HepG2 (cell line): Measurements from ENCODE around the gene FERMT2. TPM values are rescaled to one million over a fixed set of nuclear protein-coding genes. Genes with fewer than 3 reads are reported as not detected.
A peak's percentile ranks its signal among the peaks of the same experiment; 100 is the strongest.

Source experiments
- ERF ChIP-seq: IDR thresholded peaks from 2 replicates; pipeline ENCODE4 v1.6.1; 2018; ENCODE audit warnings: missing biosample characterization, missing genetic modification reagents
- EZH2 ChIP-seq: conservative IDR thresholded peaks from 2 replicates; pipeline ENCODE4 v1.6.1; 2012; ENCODE audit warnings: mild to moderate bottlenecking, low read depth, low read length, moderate library complexity
- KDM2A ChIP-seq: sonication (generic); formaldehyde crosslinking; IDR thresholded peaks from 2 replicates; pipeline ENCODE4 v1.4.0; 2020; ENCODE audit warnings: low read depth, missing genetic modification reagents, borderline replicate concordance
- KLF9 ChIP-seq: IDR thresholded peaks from 2 replicates; pipeline ENCODE4 v1.6.1; 2016; ENCODE audit warnings: low read depth
- NCOR1 ChIP-seq: fragments of 200-600 bp; sonication (generic); IDR thresholded peaks from 2 replicates; pipeline ENCODE4 v1.7.0; 2017; ENCODE audit warnings: antibody characterized with exemption, low read length, borderline replicate concordance
- NFE2L1 ChIP-seq: sonication (generic); formaldehyde crosslinking; IDR thresholded peaks from 2 replicates; pipeline ENCODE4 v1.4.0; 2020; ENCODE audit warnings: missing genetic modification reagents, mild to moderate bottlenecking, borderline replicate concordance
- PHB2 ChIP-seq: fragments of 450-650 bp; IDR thresholded peaks from 2 replicates; pipeline ENCODE4 v1.6.1; 2018; ENCODE audit not compliant: partially characterized antibody
- RBM22 ChIP-seq: fragments of 200-400 bp; formaldehyde crosslinking; optimal IDR thresholded peaks from 2 replicates; pipeline ENCODE3; 2017; ENCODE audit warnings: mild to moderate bottlenecking, low read length, moderate library complexity
- SAP130 ChIP-seq: IDR thresholded peaks from 2 replicates; pipeline ENCODE4 v1.6.1; 2016; ENCODE audit warnings: low read depth
- SRF ChIP-seq: IDR thresholded peaks from 2 replicates; pipeline ENCODE4 v1.6.1; 2011; ENCODE audit warnings: mild to moderate bottlenecking, low read depth, low read length, moderate library complexity
- UBTF ChIP-seq: sonication (generic); formaldehyde crosslinking; IDR thresholded peaks from 2 replicates; pipeline ENCODE4 v1.4.0; 2020; ENCODE audit warnings: mild to moderate bottlenecking, missing genetic modification reagents
- XRCC5 ChIP-seq: fragments of 200-400 bp; formaldehyde crosslinking; optimal IDR thresholded peaks from 2 replicates; pipeline ENCODE3; 2017; ENCODE audit warnings: mild to moderate bottlenecking, low read length
- ZNF160 ChIP-seq: sonication (generic); formaldehyde crosslinking; IDR thresholded peaks from 2 replicates; pipeline ENCODE4 v1.8.0; 2022; ENCODE audit warnings: mild to moderate bottlenecking, inconsistent platforms, missing genetic modification reagents
- ZNF282 ChIP-seq: fragments of 450-650 bp; IDR thresholded peaks from 2 replicates; pipeline ENCODE4 v1.6.1; 2018; ENCODE audit not compliant: partially characterized antibody
- ZNF549 ChIP-seq: sonication (generic); formaldehyde crosslinking; IDR thresholded peaks from 2 replicates; pipeline ENCODE4 v1.5.0; 2020; ENCODE audit warnings: missing genetic modification reagents
- ZNF713 ChIP-seq: sonication (generic); formaldehyde crosslinking; IDR thresholded peaks from 2 replicates; pipeline ENCODE4 v1.4.0; 2020; ENCODE audit warnings: mild to moderate bottlenecking, missing genetic modification reagents
- ZNF768 ChIP-seq: sonication (generic); formaldehyde crosslinking; IDR thresholded peaks from 2 replicates; pipeline ENCODE4 v1.4.0; 2020; ENCODE audit warnings: missing genetic modification reagents
- polyA plus RNA-seq, 8 experiments: library from polyadenylated mRNA; depleted of rRNA in 3 of 8; stranded (reverse) in 7 of 8; unstranded in 1 of 8; fragments of >200 nt; fragmentation: Illumina TruSeq in 4 of 8; extraction: Trizol in 4 of 8; gene quantifications; 2 replicates each; pipeline versions ENCODE4 v1.2.1 to v1.2.3, GENCODE V29; 2011 to 2016; ENCODE audit warnings: low read depth in 4 of 8, missing spikeins in 1 of 8, mixed read lengths in 1 of 8; ENCODE audit not compliant: insufficient read depth in 1 of 8
- total RNA-seq, 5 experiments: library from RNA; depleted of rRNA; stranded (reverse); fragments of >200 nt; fragmentation: Illumina TruSeq; extraction: Trizol; gene quantifications; 2 replicates each; pipeline ENCODE4 v1.2.3, GENCODE V29; 2016; ENCODE audit warnings: low read depth in 1 of 5
- TF ChIP-seq, protein P1 (sequence below): sonication (generic); formaldehyde crosslinking; IDR thresholded peaks from 2 replicates; pipeline ENCODE4 v1.4.0; 2020; ENCODE audit warnings: missing genetic modification reagents
- TF ChIP-seq, protein P2 (sequence below): sonication (generic); formaldehyde crosslinking; IDR thresholded peaks from 2 replicates; pipeline ENCODE4 v1.5.0; 2020; ENCODE audit warnings: mild to moderate bottlenecking, missing genetic modification reagents
- TF ChIP-seq, protein P3 (sequence below): sonication (generic); formaldehyde crosslinking; IDR thresholded peaks from 2 replicates; pipeline ENCODE4 v1.5.1; 2020; ENCODE audit warnings: missing genetic modification reagents, mild to moderate bottlenecking, borderline replicate concordance

Gene FERMT2
- total and polyA plus RNA-seq, 2 of the 13 experiments (the other 11 are each of a cell fraction or from before 2014, with no cell fraction given): 36.2 to 60.4 TPM

GRCh38 chr14:52950410-52950897 lies 396 bp downstream of the FERMT2 start (continued):
- TF ChIP-seq SRF: no peak
- TF ChIP-seq, protein P1, sequence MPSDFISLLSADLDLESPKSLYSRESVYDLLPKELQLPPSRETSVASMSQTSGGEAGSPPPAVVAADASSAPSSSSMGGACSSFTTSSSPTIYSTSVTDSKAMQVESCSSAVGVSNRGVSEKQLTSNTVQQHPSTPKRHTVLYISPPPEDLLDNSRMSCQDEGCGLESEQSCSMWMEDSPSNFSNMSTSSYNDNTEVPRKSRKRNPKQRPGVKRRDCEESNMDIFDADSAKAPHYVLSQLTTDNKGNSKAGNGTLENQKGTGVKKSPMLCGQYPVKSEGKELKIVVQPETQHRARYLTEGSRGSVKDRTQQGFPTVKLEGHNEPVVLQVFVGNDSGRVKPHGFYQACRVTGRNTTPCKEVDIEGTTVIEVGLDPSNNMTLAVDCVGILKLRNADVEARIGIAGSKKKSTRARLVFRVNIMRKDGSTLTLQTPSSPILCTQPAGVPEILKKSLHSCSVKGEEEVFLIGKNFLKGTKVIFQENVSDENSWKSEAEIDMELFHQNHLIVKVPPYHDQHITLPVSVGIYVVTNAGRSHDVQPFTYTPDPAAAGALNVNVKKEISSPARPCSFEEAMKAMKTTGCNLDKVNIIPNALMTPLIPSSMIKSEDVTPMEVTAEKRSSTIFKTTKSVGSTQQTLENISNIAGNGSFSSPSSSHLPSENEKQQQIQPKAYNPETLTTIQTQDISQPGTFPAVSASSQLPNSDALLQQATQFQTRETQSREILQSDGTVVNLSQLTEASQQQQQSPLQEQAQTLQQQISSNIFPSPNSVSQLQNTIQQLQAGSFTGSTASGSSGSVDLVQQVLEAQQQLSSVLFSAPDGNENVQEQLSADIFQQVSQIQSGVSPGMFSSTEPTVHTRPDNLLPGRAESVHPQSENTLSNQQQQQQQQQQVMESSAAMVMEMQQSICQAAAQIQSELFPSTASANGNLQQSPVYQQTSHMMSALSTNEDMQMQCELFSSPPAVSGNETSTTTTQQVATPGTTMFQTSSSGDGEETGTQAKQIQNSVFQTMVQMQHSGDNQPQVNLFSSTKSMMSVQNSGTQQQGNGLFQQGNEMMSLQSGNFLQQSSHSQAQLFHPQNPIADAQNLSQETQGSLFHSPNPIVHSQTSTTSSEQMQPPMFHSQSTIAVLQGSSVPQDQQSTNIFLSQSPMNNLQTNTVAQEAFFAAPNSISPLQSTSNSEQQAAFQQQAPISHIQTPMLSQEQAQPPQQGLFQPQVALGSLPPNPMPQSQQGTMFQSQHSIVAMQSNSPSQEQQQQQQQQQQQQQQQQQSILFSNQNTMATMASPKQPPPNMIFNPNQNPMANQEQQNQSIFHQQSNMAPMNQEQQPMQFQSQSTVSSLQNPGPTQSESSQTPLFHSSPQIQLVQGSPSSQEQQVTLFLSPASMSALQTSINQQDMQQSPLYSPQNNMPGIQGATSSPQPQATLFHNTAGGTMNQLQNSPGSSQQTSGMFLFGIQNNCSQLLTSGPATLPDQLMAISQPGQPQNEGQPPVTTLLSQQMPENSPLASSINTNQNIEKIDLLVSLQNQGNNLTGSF: no peak
- no peak for TF ChIP-seq EZH2
- 0 out of 2 replicates have a peak, but pooled peaks have one; percentile 30 for TF ChIP-seq ZNF768 (CRISPR knock-in tag)
- TF ChIP-seq KDM2A (CRISPR knock-in tag): peak; percentile 24; the same call in 1 of the 2 replicates
- TF ChIP-seq ZNF713: no peak
- TF ChIP-seq ZNF160: no peak
- no peak for TF ChIP-seq PHB2
- no peak for TF ChIP-seq ZNF549
- TF ChIP-seq, protein P2, sequence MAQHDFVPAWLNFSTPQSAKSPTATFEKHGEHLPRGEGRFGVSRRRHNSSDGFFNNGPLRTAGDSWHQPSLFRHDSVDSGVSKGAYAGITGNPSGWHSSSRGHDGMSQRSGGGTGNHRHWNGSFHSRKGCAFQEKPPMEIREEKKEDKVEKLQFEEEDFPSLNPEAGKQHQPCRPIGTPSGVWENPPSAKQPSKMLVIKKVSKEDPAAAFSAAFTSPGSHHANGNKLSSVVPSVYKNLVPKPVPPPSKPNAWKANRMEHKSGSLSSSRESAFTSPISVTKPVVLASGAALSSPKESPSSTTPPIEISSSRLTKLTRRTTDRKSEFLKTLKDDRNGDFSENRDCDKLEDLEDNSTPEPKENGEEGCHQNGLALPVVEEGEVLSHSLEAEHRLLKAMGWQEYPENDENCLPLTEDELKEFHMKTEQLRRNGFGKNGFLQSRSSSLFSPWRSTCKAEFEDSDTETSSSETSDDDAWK (CRISPR knock-in tag): no peak
- no peak for TF ChIP-seq KLF9
- no peak for TF ChIP-seq XRCC5
- TF ChIP-seq NCOR1: no peak
- TF ChIP-seq UBTF (CRISPR knock-in tag): no peak; the same call in 1 of the 2 replicates
- no peak for TF ChIP-seq ERF (CRISPR knock-in tag)
- TF ChIP-seq SAP130 (CRISPR knock-in tag): no peak
- no peak for TF ChIP-seq NFE2L1 (CRISPR knock-in tag)
- no peak for TF ChIP-seq ZNF282
- no peak for TF ChIP-seq RBM22
- TF ChIP-seq, protein P3, sequence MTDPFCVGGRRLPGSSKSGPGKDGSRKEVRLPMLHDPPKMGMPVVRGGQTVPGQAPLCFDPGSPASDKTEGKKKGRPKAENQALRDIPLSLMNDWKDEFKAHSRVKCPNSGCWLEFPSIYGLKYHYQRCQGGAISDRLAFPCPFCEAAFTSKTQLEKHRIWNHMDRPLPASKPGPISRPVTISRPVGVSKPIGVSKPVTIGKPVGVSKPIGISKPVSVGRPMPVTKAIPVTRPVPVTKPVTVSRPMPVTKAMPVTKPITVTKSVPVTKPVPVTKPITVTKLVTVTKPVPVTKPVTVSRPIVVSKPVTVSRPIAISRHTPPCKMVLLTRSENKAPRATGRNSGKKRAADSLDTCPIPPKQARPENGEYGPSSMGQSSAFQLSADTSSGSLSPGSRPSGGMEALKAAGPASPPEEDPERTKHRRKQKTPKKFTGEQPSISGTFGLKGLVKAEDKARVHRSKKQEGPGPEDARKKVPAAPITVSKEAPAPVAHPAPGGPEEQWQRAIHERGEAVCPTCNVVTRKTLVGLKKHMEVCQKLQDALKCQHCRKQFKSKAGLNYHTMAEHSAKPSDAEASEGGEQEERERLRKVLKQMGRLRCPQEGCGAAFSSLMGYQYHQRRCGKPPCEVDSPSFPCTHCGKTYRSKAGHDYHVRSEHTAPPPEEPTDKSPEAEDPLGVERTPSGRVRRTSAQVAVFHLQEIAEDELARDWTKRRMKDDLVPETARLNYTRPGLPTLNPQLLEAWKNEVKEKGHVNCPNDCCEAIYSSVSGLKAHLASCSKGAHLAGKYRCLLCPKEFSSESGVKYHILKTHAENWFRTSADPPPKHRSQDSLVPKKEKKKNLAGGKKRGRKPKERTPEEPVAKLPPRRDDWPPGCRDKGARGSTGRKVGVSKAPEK (CRISPR knock-in tag): no peak
